H1 (cell line): ENCODE results near the gene CYREN. TPM values are rescaled to one million over a fixed set of nuclear protein-coding genes. Genes with fewer than 3 reads are reported as not detected.

ENCODE experiments used
- CTCF ChIA-PET: fragments of 300-600 bp; sonication (Branson Sonifier 250); formaldehyde crosslinking; loops from one replicate; lab custom pipeline; 2021; ENCODE audit not compliant: partially characterized antibody; lab: Charles Lee
- POLR2A ChIA-PET: fragments of 300-600 bp; sonication (Branson Sonifier 250); formaldehyde crosslinking; loops from one replicate; lab custom pipeline; 2021; ENCODE audit warnings: inconsistent platforms; ENCODE audit not compliant: partially characterized antibody; lab: Charles Lee
- DNase-seq, 2 experiments: peaks; one replicate each; pipeline versions ENCODE4 v3.0.0 to v3.0.0-alpha.2; 2010 to 2022; ENCODE audit warnings: low spot score in 2 of 2, low read depth in 1 of 2, mixed read lengths in 1 of 2
- FAIRE-seq: peaks from 2 replicates; lab custom pipeline; 2011; peaks lifted over from hg19 to GRCh38; lab: Jason Lieb, UNC
- H2AFZ ChIP-seq: 2 replicates; pipeline ENCODE4 v1.8.1; 2012; ENCODE audit warnings: low read length, inconsistent platforms
- H2AK5ac ChIP-seq: 2 replicates; pipeline ENCODE4 v1.6.1; 2013; ENCODE audit warnings: low read depth, low read length
- H2BK120ac ChIP-seq: replicated peaks from 2 replicates; pipeline ENCODE3; 2013; ENCODE audit warnings: low read depth, low read length, inconsistent platforms
- H2BK12ac ChIP-seq: 2 replicates; pipeline ENCODE4 v1.6.1; 2013; ENCODE audit warnings: low read depth, low read length
- H2BK15ac ChIP-seq: 2 replicates; pipeline ENCODE4 v1.6.1; 2013; ENCODE audit warnings: low read length
- H2BK20ac ChIP-seq: 2 replicates; pipeline ENCODE4 v1.6.1; 2013; ENCODE audit warnings: low read length
- H2BK5ac ChIP-seq: 2 replicates; pipeline ENCODE4 v1.6.1; 2013; ENCODE audit warnings: low read depth, low read length
- H3K14ac ChIP-seq: 2 replicates; pipeline ENCODE4 v1.6.1; 2013; ENCODE audit warnings: inconsistent platforms; ENCODE audit not compliant: insufficient read length
- H3K18ac ChIP-seq: 2 replicates; pipeline ENCODE4 v1.6.1; 2013; ENCODE audit warnings: low read length; ENCODE audit errors: extremely low read depth
- H3K23ac ChIP-seq: 2 replicates; pipeline ENCODE4 v1.6.1; 2013; ENCODE audit warnings: inconsistent platforms; ENCODE audit not compliant: insufficient read length
- H3K23me2 ChIP-seq: 2 replicates; pipeline ENCODE4 v1.6.1; 2013; ENCODE audit warnings: low read depth, low read length
- H3K27ac ChIP-seq: 2 replicates; pipeline ENCODE4 v1.6.1; 2011; ENCODE audit warnings: low read depth, low read length, inconsistent platforms
- H3K27me3 ChIP-seq, 4 experiments: replicated peaks in 1 of 4; 1 replicate in 1 of 4; 2 replicates in 3 of 4; pipeline versions ENCODE4 v1.6.1 to v1.8.1; 2011 to 2013; ENCODE audit warnings: low read length in 3 of 4, mild to moderate bottlenecking in 3 of 4, inconsistent platforms in 2 of 4, mixed read lengths in 2 of 4, moderate library complexity in 1 of 4; ENCODE audit not compliant: control insufficient read depth in 3 of 4, insufficient read depth in 3 of 4; ENCODE audit errors: extremely low read depth in 1 of 4
- H3K36me3 ChIP-seq, 4 experiments: 2 replicates each; pipeline versions ENCODE4 v1.6.1 to v1.8.1; 2011 to 2013; ENCODE audit warnings: mild to moderate bottlenecking in 4 of 4, low read length in 3 of 4, moderate library complexity in 2 of 4, control low read depth in 1 of 4, inconsistent platforms in 1 of 4; ENCODE audit not compliant: insufficient read depth in 4 of 4, control insufficient read depth in 2 of 4
- H3K4ac ChIP-seq: replicated peaks from 2 replicates; pipeline ENCODE3; 2013; ENCODE audit warnings: low read length, low read depth, mixed read lengths, inconsistent platforms; ENCODE audit not compliant: insufficient read length
- H3K4me1 ChIP-seq, 4 experiments: replicated peaks in 1 of 4; 1 replicate in 1 of 4; 2 replicates in 3 of 4; pipeline versions ENCODE4 v1.6.1 to v1.8.1; 2011 to 2013; ENCODE audit warnings: low read length in 3 of 4, inconsistent platforms in 2 of 4, mixed read lengths in 1 of 4; ENCODE audit not compliant: insufficient read depth in 4 of 4, control insufficient read depth in 3 of 4
- H3K4me2 ChIP-seq, 2 experiments: 2 replicates each; pipeline versions ENCODE4 v1.6.1 to v1.8.1; 2011 to 2013; ENCODE audit warnings: low read depth in 2 of 2, low read length in 2 of 2, control low read depth in 1 of 2, inconsistent platforms in 1 of 2, mild to moderate bottlenecking in 1 of 2; ENCODE audit not compliant: insufficient read depth in 1 of 2
- H3K4me3 ChIP-seq, 4 experiments: fragments of 200-600, 300-600 bp in 1 of 4; sonication (generic), shearing (Covaris generic), sonication (Bioruptor Twin) in 1 of 4; 2 replicates each; pipeline versions ENCODE4 v1.5.1 to v1.8.1; 2011 to 2016; ENCODE audit warnings: low read length in 4 of 4, low read depth in 3 of 4, control low read depth in 2 of 4, inconsistent platforms in 2 of 4, mild to moderate bottlenecking in 2 of 4, mixed read lengths in 1 of 4, moderate library complexity in 1 of 4; ENCODE audit not compliant: insufficient read depth in 2 of 4; ENCODE audit errors: extremely low read depth in 1 of 4
- H3K56ac ChIP-seq: replicated peaks from 2 replicates; pipeline ENCODE3; 2013; ENCODE audit warnings: low read depth, mild to moderate bottlenecking, mixed read lengths, low read length, inconsistent platforms; ENCODE audit not compliant: insufficient read length
- H3K79me1 ChIP-seq: 2 replicates; pipeline ENCODE4 v1.6.1; 2013; ENCODE audit warnings: low read depth, low read length, control low read depth
- H3K79me2 ChIP-seq, 2 experiments: 2 replicates each; pipeline versions ENCODE4 v1.6.1 to v1.8.1; 2012 to 2013; ENCODE audit warnings: low read length in 2 of 2, mild to moderate bottlenecking in 2 of 2, inconsistent platforms in 1 of 2; ENCODE audit not compliant: insufficient read depth in 2 of 2, control insufficient read depth in 1 of 2
- H3K9ac ChIP-seq, 4 experiments: replicated peaks in 1 of 4; 1 replicate in 1 of 4; 2 replicates in 3 of 4; pipeline versions ENCODE4 v1.6.1 to v1.8.1; 2011 to 2013; ENCODE audit warnings: low read depth in 3 of 4, low read length in 3 of 4, control low read depth in 2 of 4, mild to moderate bottlenecking in 2 of 4, moderate library complexity in 2 of 4, inconsistent platforms in 1 of 4; ENCODE audit errors: extremely low read depth in 1 of 4
- H3K9me3 ChIP-seq, 2 experiments: 2 replicates each; pipeline versions ENCODE4 v1.6.1 to v1.8.1; 2012 to 2013; ENCODE audit warnings: mild to moderate bottlenecking in 2 of 2, moderate library complexity in 2 of 2, control low read depth in 1 of 2, inconsistent platforms in 1 of 2, low read depth in 1 of 2, low read length in 1 of 2, mixed read lengths in 1 of 2; ENCODE audit not compliant: insufficient read depth in 2 of 2
- H4K20me1 ChIP-seq, 2 experiments: replicated peaks in 1 of 2; 2 replicates each; pipeline versions ENCODE3 to v1.8.1; 2011 to 2013; ENCODE audit warnings: inconsistent platforms in 2 of 2, low read length in 2 of 2, mild to moderate bottlenecking in 1 of 2; ENCODE audit not compliant: insufficient read depth in 2 of 2, control insufficient read depth in 1 of 2
- H4K5ac ChIP-seq: 2 replicates; pipeline ENCODE4 v1.6.1; 2013; ENCODE audit warnings: low read length, low read depth, mixed read lengths, inconsistent platforms; ENCODE audit not compliant: insufficient read length
- H4K8ac ChIP-seq: 2 replicates; pipeline ENCODE4 v1.8.0; 2013; ENCODE audit warnings: mild to moderate bottlenecking, moderate library complexity, low read length, inconsistent platforms; ENCODE audit not compliant: insufficient read depth; ENCODE audit errors: extremely low read depth
- H4K91ac ChIP-seq: replicated peaks from 2 replicates; pipeline ENCODE3; 2013; ENCODE audit warnings: low read length, mixed read lengths, inconsistent platforms; ENCODE audit not compliant: insufficient read length
- BRCA1 ChIP-seq: IDR thresholded peaks from 2 replicates; pipeline ENCODE4 v1.6.1; 2012; ENCODE audit warnings: low read depth, low read length, improper control_type of control experiment
- CEBPB ChIP-seq: IDR thresholded peaks from 2 replicates; pipeline ENCODE4 v1.6.1; 2012; ENCODE audit warnings: low read depth, low read length
- CREB1 ChIP-seq: IDR thresholded peaks from 2 replicates; pipeline ENCODE4 v1.6.1; 2012; ENCODE audit warnings: inconsistent platforms
- CTBP2 ChIP-seq: IDR thresholded peaks from 2 replicates; pipeline ENCODE4 v1.7.0; 2011; ENCODE audit warnings: borderline replicate concordance, mild to moderate bottlenecking, moderate library complexity, mixed read lengths, low read length; ENCODE audit not compliant: insufficient read depth, insufficient read length
- NRF1 ChIP-seq: IDR thresholded peaks from 2 replicates; pipeline ENCODE4 v1.6.1; 2011; ENCODE audit warnings: mild to moderate bottlenecking, low read depth, low read length, improper control_type of control experiment
- SIN3A ChIP-seq, 2 experiments: IDR thresholded peaks in 1 of 2; conservative IDR thresholded peaks in 1 of 2; 2 replicates each; pipeline ENCODE4 v1.6.1; 2011 to 2012; ENCODE audit warnings: low read length in 2 of 2, improper control_type of control experiment in 1 of 2, low read depth in 1 of 2, mild to moderate bottlenecking in 1 of 2
- SIX5 ChIP-seq: IDR thresholded peaks from 2 replicates; pipeline ENCODE4 v1.6.1; 2011; ENCODE audit warnings: mild to moderate bottlenecking, low read depth, low read length
- WGBS, 2 experiments: shearing (Covaris generic) in 1 of 2; methylation state at CpG; one replicate each; pipeline versions ENCODE4 v1.1.6 to v1.1.7; 2013 to 2015; ENCODE audit warnings: low lambda C conversion rate in 2 of 2, mixed read lengths in 2 of 2, inconsistent platforms in 1 of 2, low coverage in 1 of 2, missing lambda C conversion rate in 1 of 2; ENCODE audit not compliant: insufficient replicate concordance in 2 of 2, insufficient coverage in 1 of 2, insufficient read length in 1 of 2; ENCODE audit errors: extremely low coverage in 1 of 2, missing lambda C conversion rate in 1 of 2; 5-methylcytosine and 5-hydroxymethylcytosine counted together
- polyA plus RNA-seq, 7 experiments: library from polyadenylated mRNA; depleted of rRNA in 3 of 7; stranded (reverse) in 5 of 7; unstranded in 2 of 7; fragments of >200 nt in 5 of 7; fragments of 200-250 nt in 2 of 7; gene quantifications; 1 replicate in 5 of 7; 2 replicates in 1 of 7; 4 replicates in 1 of 7; pipeline versions ENCODE4 v1.2.1 to v1.2.3, GENCODE V29; 2011 to 2013; ENCODE audit warnings: missing spikeins in 2 of 7, mixed read lengths in 2 of 7
- total RNA-seq: library from RNA; stranded (reverse); fragmentation: NEBNext Ultra II Directional; extraction: Animal tissue kit (Norgen Biotek cat#: 25700); gene quantifications from 2 replicates; pipeline ENCODE4 v1.2.1, GENCODE V29; 2021

CYREN gene
- total and polyA plus RNA-seq, 2 of the 8 experiments (the other 6 are each of a cell fraction or from before 2014, with no cell fraction given): 25.1 to 46.2 TPM

- no peak overlapping the region for H4K8ac ChIP-seq
- H3K56ac ChIP-seq: no peak overlapping the region
- no peak overlapping the region for H2BK120ac ChIP-seq
- no peak overlapping the region for H3K4me2 ChIP-seq
- H3K18ac ChIP-seq: no peak overlapping the region
- no peak overlapping the region for H2BK15ac ChIP-seq
- H3K23me2 ChIP-seq: no peaks in the 10 kb centered on the region
- H4K5ac ChIP-seq: no peak overlapping the region
- H3K4me3 ChIP-seq: no peak overlapping the region
- no peak overlapping the region for H3K9ac ChIP-seq
- no peak overlapping the region for H4K91ac ChIP-seq
- no peaks in the 10 kb centered on the region for H3K27me3 ChIP-seq
- H2BK12ac ChIP-seq: no peak overlapping the region
- H2BK20ac ChIP-seq: no peak overlapping the region
- no peak overlapping the region for H2AFZ ChIP-seq
- H3K4ac ChIP-seq: no peak overlapping the region
- no peak for DNase-seq
- H3K9me3 ChIP-seq: no peaks in the 10 kb centered on the region
- FAIRE-seq: no peak
- H3K79me1 ChIP-seq: no peaks in the 10 kb centered on the region
- CTCF ChIA-PET: interaction anchor here (0.6 to 2.2 kb wide), 5 partner anchors 14 to 706 kb away, joined by 3 to 8 read pairs (median 4); no protein-coding TSS in a partner anchor
- H2BK5ac ChIP-seq: no peak overlapping the region
- H3K27ac ChIP-seq: no peak overlapping the region
- H3K4me1 ChIP-seq: no peaks in the 10 kb centered on the region
- no peak overlapping the region for H3K23ac ChIP-seq
- H3K36me3 ChIP-seq: no peaks in the 10 kb centered on the region
- POLR2A ChIA-PET: no interaction called here
- 84% methylated on average over 1 of the region's 1 CpG; no CpG with 5 or more reads in 1 of the 2 experiments for WGBS, 2 experiments
- H3K79me2 ChIP-seq: no peaks in the 10 kb centered on the region
- TF ChIP-seq CEBPB (no peak), BRCA1 (no peak), SIN3A (conservative IDR thresholded peaks at IDR 0.05 in 1 of 2, IDR thresholded peaks at IDR 0.05 in 1 of 2; ENCODE audit: low read depth in 1 of 2, low read length in 2 of 2) (no peak), CTBP2 (no peak), SIX5 (no peak), NRF1 (no peak), CREB1 (no peak)
- no peak overlapping the region for H3K14ac ChIP-seq
- no peaks in the 10 kb centered on the region for H4K20me1 ChIP-seq
- no peak overlapping the region for H2AK5ac ChIP-seq
These were observed 41.6 kb downstream of the CYREN start for GRCh38 chr7:135128931-135129330.
